ENCODE results near the gene SLC9A9.

The SLC9A9 gene

DNA sequence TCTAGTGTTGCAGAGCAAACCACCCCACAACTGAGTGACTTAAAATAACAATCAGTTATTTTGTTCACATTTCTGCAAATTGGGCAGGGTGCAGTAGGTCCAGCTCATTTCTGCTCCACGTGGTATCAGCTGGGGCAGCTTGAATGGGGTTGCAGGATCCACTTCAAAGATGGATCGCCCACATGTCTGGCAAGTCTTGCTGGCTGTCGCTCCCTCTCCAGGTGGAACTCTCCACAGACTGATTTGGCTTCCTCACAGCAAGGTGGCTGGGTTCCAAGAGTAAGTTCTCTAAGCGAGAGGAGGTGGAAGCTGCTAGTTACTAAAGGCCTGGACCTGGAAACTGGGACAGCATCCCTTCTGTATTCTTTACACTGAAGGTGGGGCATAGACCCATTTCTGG is 213.3 kb downstream of the SLC9A9 start:
- no peak for DNase-seq

DNA sequence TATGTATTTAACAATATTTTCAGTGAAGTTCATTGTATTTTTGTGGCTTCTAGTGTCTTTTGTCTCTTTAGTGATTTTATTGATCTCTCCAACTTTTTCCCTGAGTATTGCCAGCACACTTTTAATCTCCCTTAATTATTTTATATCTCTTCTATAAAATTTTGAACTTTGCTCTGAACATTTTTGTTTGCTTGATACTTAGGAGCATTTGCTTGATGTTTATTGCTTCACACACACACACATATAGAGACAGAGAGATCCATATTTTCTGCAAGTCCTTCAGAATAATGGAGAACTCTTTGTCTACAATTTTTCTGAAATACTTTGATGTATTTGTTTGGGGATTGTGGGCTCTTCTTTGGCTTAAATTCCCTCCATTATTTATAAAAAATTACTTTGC is 213.8 kb downstream of the SLC9A9 start:
- no peak for DNase-seq

DNA sequence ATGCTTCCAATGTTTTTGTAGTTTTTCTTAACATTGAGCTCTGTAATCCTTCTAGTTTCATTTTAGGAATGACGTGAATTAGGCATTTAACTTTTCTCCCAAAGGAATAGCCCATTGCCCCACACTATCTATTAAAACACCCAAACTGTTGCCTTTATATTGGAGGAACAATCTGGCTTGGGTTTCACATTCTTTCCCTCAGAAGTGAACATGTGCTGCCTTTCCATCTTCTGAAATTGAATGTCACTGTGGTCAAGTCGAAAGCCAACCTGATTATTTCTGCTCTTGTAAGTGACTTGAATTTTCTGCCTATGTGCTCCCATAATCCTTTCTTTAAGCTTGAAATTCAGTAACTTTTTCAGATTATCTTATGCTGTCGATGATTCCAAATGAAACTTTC is 214.5 kb downstream of the SLC9A9 start:
- no peak for DNase-seq

DNA sequence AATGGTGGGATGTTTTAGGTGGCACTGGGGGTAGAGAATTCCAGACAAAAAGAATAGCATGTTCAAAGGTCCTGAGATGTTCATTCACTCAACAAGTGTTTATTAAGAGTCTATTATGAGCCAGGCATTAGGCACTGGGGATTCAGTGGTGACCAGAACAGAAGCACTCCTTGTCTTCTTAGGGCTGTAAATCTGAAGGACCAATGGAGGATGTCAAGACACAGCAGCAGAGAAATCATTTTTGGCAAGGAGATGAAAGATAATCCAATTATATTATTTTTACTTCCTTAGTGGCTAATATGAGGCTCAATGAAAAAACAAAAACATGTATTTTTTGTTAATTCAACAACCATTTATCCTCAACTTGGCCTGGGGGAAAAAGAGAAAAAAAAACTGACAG is 218.5 kb downstream of the SLC9A9 start:
- no peak for DNase-seq

DNA sequence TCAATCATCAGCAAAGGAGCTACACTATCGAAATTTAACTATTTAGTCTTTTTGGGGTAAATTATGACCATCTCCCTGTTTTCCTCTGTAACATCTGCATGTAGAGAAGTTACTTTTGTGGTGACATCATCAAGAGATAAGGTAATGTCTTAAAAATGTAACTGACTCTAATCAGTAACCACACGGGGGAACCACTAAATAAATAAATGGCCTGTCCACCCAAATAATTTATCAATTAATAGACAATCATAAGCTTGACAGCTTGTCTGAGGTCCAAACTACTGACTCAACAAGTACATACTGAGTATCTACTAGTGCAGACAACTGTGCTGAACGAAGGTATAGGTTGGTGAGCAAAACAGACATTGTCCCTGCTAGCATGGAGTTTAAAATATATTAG is 219.3 kb downstream of the SLC9A9 start:
- no peak for DNase-seq

DNA sequence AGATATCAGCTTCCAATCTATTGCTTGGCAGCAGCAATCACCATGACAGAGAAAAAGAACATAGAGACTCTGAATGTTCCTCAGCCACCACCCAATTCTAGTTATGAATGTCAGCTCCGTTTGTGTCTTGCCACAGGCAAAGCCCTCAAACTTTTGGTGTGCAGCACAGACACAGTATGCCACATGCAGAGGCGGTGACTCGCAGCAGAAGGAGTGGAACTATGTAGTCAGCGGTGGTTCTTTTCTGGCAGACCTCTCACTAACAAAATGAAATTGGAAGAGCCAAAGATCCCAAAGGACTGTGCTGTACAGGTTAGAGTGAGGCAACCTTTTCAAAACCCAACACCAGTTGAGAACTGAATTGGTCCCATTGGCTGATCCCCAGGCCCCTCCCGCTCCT is 220.9 kb downstream of the SLC9A9 start:
- DNase-seq = no peak

DNA sequence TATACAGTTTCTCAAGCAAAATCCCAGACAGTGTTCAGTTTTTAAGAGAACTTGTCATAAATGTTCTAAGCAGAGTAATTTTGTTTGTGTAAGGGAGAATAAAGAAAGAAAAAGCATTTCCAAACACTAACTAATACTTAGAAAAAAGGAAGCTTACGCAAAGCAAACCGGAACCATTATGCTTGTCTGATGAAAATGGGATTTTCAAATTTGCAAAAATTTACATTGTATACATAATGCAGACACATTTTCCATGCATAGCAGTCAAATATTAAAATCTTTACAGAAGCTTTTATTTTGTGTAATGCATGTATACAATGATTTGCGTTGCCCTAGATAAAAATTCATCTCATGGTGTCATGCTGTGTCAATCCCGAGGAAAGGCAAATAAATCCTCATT is 229.0 kb downstream of the SLC9A9 start:
- DNase-seq = no peak

DNA sequence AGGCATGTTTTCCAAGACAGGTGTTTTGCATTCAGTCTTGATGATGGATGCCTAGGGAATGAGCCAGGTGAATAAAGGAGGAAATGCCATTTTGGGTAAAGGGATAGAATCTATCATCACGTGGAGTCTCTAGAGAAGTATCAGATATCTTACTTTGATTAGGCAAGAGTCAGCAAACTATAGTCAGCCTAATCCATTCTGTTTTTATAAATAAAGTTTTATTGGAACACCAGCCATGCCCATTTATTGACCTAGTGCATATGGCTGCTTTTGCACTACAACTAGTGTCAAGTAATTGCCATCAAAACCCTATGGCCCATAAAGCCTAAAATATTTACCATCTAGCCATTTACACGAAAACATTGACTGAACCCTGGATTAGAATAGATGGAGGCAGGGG is 231.2 kb downstream of the SLC9A9 start:
- DNase-seq = no peak

DNA sequence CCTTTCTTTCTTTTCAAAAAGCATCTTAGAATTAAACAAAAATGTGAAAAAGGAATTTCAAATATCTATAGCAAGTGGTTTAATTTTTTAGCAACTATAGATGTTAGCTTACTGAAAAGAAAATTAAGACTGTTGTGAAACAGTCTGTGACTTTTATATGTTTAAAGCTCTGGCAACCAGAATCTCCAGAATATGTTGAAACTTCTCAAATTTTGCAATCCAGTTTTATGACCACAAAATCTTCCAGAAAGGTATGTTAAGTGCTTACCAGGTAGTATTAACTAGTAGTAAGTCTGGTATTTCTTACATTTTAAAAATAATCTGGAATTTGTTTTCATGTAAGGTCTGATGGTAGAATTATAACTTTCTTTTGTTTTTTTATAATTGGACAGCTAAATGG is 235.0 kb downstream of the SLC9A9 start:
- no peak for DNase-seq

DNA sequence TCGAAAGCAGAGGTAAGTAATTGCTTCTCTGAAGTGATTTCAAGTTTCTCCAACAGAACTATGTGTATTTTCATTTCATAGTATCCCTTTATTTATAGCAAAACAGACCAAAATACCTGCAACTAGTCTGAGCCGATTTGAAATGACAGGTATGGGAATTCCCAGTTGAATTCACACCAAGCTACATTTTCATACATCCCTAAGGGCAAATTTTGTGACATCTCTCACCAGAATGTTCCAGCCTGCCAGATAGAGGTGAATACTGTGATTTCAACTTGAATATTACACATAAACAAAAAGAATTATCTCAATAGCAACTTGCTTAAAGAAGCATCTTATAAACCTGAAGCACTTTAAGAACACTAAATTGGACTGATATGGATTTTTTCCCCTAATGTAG is 235.7 kb downstream of the SLC9A9 start:
- no peak for DNase-seq

DNA sequence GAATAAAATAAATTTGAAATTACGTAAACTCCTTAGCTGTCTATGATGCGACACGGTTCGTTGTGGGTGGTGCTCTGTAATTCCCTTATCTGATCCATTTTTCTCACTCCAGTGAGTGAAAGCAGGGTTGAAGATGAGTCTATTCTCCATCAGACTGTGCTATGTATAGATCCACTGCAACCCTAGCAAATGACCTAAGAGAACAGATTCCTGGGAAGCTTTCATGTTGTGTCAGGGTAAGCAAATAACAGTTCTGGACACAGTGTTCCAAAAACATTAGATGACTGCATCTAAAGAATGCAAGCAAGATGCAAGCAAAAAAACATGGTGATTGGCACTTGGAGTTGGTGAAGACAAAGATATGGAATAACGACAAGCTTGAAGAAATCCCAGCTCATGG is 239.3 kb downstream of the SLC9A9 start:
- DNase-seq = no peak

DNA sequence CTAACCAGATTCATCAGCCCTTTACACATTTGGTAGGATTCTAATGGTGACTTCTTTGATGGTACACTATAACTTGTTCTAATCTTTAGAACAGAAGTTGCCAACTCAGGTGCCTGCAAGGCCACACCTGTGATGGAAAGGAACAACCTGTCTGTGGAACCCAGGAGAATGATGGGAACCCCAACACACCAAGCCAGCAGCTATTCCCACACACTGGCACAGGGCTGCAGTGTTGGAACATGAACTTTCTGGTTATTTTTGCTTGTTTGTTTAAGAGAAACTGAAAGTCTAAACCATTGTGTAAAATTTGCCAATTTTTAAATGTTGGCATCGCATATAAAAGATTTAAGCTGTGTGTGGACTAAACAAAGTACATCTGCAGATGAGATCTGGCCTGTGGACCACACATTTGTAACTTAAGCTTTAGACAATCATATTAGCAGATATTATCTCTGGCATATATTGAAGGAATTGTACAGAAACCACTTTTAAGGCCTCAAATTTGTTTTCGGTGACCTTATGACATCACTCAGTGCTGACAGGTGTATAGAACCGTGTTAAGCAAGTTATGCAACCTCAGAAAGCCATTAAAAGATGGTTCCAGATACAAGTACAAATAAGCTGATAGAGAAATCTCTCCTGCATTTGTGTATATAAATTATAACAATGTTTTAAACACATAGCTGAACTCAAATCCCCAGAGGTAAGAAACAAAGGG is 242.9 kb downstream of the SLC9A9 start:
- no peak for DNase-seq

DNA sequence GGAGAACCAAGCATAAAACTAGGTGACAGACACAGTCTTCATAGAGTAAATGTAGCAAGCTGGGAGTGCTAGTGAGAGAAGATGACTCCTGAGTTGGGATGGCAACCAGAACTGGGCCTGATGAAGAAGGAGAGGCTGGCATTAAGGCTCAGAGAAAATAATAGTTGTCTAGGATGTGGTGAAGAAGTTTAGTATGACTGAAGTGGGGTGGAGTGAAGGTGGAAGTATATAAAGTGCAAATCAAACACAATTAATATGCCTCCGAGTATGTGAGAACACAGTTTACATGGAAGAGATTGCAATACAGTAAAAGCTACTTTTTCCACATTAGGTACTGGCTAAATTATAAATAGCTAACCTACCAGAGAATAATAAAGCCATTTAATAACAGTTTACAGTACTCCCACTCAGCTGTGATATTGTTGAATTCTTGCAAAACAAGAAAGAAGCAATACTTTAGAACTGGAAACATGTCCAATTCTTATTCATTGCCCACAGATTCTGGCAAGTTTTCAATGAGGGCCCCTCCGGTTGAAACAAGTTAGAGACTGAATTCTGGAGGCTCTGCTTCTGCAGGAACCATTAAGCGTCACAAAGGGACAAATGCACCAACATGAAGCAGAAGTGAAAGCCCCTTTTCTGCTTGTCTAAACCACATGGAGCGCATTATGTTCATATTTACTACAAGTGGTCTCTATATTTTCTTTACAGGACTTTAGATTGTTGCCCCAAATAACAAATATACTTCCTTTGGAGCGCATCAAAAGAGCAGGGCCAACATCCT is 243.7 kb downstream of the SLC9A9 start:
- no peak for DNase-seq

DNA sequence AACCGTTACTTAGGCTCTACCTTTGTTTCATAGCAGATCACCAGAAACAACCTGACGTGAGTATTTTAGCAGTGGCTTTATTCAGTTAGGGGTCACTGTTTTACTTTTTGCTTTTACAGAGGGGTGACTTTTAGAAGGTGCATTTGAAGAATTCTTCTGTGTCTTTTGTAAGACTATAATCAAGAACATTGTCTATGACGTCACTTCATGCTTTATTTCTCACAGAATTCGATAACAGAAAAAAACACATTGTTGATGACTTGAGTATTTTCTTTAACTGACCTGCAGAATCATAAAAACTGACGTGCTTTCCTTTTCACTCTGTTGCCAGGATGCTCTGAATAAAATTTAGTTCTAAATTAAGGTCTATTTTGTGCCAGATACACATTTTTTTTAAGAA is 244.5 kb downstream of the SLC9A9 start:
- DNase-seq = no peak

DNA sequence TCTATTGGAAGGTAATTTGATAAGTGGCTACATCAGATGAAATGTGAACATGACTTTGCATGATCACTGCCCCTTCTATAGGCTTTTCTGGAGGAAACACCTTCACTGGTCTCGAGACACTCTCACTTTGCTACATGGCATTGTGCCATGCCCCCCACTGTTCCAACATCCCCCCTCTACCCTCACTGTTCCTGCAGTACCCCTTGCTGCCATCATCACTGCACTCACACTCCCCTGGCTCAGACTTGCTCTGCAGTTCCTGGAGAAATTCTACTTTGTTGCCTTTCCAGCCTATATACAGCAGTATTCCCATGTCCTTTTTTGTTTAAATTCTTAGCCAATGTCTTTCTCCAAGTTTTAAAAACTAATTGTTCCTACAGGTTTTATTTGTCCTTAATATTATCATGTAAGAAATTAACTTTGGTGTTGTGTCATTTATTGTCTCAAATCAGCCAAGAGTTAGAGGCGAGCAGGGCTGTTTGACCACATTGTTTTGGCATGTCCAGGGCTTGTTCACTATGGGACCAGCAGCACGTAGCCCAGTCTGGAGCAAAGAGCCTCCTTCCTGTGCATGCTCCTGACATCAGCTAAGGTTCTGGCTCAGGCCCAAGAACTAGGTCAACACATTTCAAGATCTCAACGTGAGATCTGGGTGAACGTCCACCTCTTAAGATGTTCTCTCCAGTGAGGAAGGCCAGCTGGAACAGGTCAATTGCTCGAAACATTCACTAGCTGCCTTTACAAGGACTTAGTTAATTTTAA is 246.4 kb downstream of the SLC9A9 start:
- no peak for DNase-seq

DNA sequence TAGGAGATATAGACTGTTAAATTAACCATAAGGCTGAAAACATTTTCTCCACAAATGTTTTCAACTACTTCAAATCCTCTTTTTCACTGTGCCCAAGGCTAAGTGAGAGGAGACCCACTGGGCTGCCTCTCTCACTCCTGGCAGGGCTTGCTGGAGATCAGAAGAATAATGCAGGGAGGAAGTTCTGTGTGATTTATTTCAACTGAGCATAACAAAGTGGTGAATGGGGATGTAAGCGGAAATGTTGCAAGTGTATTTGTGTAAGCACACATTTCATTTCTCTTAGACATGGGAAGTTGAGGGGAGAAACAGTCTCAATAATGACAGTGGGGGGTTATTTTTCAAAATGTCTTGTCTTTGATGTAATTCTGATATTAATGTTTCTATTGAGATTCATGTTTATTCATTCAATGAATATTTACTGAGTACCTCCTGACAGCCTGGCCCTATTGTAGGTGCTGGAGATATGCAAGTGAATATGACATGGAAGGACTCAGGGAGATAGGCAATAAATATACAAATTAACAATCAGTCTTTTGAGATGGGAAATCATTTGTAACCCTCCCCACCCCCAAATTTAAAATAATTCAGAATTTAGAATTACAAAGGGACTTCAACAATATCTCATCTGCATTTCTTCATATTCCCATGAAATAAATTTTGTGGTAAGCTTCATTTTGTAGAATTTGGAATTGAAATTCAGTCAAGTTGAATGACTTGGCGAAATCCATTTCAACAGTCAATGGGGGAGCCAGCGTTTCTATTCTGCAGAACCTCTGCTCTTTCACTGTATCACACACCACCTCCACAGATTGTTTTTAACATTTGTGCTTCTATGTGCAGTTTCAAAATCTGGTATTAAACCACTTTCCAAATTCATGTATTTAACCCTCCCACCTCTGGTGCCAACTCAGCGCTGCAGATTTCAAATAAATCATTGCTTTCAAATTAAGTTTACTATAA is 247.2 kb downstream of the SLC9A9 start:
- no peak for DNase-seq

DNA sequence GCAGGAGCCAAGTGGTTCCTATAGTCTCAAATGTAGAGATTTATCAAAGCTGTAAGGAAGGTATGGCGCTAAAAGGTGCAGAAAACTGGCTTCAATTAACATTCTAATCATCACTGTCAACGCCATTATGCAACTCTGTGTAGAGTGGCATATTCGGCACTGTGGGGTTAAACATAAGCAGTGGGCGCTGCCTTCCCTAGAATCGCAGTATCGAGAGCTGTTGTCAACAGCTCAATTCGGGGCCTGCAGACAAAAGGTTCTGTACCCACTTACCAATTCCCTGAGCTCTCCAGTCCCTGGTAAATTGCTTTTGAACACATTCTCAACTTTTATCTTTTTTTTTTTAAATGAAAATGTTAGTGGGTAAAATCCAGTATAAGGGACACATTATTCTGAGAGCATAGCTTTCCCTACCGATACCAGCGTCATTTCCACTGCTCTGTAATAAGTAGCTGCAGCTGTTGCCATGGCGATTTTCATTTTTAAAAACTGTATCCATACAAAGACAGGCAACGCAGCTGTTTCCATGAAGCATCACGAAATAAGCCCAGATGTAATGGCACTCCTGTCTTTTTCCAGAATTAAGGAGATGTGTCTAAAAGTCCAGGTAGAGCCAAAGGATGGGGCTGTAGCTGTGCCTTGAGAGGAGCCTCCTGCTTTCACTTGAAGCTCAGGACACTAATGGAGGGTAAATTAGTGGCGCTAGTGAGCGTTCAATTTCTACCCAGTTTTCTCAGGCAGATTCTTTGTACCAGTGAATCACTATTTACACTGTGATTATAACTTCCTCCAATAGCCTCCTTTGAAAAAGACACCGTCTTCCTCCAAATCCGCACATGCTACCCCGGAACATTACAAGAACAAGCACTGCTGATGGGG is 250.3 kb downstream of the SLC9A9 start:
- no peak for DNase-seq

DNA sequence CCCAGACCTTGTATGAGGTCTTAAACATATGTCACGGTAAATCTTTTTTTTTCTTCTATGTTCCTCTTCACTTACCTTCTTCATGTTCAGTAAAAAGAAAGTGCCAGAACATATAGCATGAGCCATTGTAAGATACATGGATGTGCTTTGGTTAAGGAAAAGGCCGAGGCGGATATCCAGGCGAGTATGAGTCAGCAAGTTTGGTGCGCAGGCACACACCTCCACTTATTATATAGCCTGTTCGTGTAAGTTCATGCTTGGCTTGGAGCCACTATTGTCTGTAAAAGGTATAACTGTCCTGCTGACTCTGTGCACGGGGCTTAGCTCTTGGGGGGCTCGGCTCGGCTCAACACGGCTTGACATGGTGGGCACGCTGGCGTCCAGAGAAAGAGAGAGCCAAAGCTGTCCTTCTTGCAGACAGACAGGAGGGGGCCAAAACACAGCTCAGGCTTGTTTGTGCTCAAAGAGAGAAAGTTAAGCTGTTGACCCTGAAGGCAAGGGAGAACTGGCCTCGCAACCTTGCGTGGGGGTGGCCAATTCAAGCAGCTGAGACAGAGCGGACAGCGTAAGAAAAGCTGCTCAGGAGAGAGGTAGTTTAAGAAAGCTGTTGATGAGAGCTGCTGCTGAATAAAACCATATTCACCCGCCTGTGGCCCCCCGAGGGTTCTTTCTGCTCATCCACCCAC is 251.2 kb downstream of the SLC9A9 start:
- no peak for DNase-seq

DNA sequence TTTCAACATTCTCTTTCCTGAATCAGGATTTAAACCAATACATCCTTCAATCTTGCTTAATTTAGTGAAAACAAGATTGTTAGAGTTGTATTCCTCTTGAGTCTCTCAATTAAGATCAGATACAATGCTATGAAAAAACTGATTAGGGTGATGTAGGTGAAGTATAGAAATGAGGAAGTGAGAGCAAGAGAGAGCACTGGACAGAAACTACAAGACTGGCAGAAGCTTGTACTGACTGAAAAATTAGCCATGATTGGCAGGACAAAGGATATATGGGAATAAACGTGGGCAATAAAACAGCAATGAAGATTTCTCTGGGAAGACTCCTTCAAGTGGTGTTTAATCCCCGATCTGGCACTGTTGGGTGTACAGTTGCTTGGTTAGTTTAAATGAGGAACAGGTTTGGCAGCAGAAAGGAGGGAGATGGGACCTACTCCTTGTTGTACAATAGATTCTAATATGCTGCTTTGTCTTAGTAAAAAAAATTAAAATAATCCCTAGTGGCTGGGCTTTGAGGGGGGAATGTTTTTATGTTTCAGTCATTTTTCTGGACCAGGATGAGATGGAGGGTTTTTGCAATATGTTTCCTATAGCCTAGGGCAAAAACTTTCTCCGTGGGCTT is 252.7 kb downstream of the SLC9A9 start:
- no peak for DNase-seq

DNA sequence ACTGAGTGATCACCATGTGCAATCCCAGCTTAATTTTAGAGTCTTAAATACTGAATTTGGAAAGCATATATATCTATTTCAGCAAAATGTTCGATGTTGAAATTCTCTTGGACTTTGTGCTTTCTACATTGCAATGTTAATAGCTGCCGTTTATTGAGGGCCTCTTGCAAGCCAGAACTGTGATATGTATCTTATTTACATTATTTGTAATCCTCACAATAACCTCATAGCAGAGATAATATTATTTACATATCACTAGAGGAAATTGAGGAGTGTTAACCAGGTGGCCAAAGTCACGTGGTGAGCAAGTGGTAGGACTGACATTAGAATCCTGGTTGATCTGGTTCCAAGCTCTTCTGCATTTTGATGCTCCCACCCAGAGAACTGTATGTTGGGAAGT is 254.1 kb downstream of the SLC9A9 start:
- DNase-seq = no peak

DNA sequence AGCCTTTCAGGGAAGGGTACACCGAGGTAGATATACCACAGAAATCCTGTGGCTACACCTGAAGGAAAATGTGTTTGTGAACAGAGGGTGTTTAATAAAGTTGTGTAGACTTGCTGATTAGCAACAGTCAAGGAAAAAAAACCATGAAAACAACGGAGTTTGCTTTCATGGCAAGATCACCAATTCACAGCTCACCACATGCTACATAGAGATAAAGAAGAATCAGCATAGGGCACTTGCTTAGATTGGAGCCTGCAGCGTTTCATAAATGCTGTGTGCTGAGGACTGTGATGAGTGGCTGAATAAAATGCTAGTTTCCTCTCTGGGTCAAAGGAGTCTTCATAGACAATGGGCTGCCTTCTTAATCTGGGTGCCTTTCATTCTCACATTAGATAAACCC is 257.6 kb downstream of the SLC9A9 start:
- DNase-seq = no peak

Measured in GOT3 (cell line).